Lung microvascular endothelial cell (primary cell): ENCODE data around the gene ISLR2. TPM values are rescaled to one million over a fixed set of nuclear protein-coding genes. Genes with fewer than 3 reads are reported as not detected.
"Not testable (repeated sequence)": the region's sequence is repeated elsewhere in the genome, so short reads cannot be mapped to it uniquely, and the experiment has no call there.

Source experiments
- DNase-seq, 2 donors: peaks; one replicate each; pipeline versions ENCODE4 v3.0.0 to v3.0.0-alpha.2; 2010; ENCODE audit warnings: low read depth in 2 of 2
- total RNA-seq: library from RNA; depleted of rRNA; stranded (reverse); fragments of >200 nt; gene quantifications from 2 replicates; pipeline ENCODE4 v1.2.1, GENCODE V29; 2014

Gene ISLR2, protein sequence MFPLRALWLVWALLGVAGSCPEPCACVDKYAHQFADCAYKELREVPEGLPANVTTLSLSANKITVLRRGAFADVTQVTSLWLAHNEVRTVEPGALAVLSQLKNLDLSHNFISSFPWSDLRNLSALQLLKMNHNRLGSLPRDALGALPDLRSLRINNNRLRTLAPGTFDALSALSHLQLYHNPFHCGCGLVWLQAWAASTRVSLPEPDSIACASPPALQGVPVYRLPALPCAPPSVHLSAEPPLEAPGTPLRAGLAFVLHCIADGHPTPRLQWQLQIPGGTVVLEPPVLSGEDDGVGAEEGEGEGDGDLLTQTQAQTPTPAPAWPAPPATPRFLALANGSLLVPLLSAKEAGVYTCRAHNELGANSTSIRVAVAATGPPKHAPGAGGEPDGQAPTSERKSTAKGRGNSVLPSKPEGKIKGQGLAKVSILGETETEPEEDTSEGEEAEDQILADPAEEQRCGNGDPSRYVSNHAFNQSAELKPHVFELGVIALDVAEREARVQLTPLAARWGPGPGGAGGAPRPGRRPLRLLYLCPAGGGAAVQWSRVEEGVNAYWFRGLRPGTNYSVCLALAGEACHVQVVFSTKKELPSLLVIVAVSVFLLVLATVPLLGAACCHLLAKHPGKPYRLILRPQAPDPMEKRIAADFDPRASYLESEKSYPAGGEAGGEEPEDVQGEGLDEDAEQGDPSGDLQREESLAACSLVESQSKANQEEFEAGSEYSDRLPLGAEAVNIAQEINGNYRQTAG
- under 0.01 and 0.20 TPM in 2 replicates for total RNA-seq

DNA sequence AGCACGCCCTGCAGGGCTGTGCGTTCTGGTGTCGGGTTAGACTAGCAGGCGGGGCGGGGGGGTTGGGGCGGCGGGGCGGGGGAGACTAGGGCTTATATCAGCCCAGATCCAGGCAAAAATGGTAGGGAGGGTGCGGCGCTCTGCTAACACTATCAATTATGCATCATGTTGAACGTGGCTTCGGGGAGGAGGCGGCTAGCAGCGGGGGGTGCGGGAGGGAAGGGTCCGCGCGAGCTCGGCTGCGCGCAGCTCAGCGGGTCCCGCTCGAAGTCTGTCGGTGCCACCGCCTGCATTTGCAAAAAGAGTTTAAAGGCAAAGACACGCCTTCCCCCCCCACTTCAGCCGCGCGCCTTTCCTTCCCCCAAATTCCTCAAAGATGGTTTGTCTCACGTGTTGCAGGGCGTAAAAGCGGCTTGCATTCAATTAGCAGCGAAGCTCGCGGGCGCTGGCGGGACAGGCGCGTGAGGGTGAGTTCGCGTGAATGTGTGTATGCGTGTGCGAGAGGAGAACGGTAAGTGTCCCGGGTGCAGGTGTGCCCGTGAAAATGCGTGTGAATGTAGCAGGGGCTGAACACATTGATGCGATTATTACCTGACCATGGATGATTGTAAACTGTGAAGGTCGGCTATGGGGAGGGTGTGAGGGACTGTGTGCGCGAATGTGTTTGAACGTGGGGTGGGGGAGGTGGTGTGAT, at the start of gene ISLR2:
TSS of gene ISLR2 (plus strand) at position 432 of the 694 bp plus-strand sequence. CDS start 2,169 bp downstream, outside the sequence.
- DNase-seq, result peak in 1 of 2 donors; percentile 47

GRCh38 chr15:74082450-74082849, 47.9 kb upstream of the ISLR2 start, which contains the start of gene GOLGA6A:
Gene GOLGA6A (minus strand): TSS chr15:74082550. CDS start chr15:74082509, 41 bp downstream.
- DNase-seq, result not testable (repeated sequence)

- not testable (repeated sequence) for DNase-seq
These were observed 35.8 kb upstream of the ISLR2 start for GRCh38 chr15:74094567-74094966.

DNA sequence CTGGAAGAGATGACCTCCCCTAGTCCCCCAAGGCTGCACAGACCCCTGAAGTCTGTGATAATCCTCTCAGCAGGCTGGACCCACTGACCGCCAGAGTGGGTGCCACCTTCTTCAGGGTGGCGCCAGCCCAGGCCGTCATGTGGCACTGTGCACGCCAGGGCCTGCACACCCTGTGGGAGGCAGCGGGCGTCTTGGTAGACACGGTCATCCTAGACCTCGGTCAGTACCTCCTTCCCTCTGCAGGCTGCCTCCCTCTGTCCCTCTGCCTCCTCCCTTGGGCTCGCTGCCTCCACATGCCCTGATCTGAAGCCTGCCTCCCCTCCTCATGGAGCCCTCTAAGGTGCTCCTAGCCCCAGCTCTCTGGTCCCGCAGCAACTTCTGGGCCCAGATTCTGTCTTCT, 34.8 kb upstream of the ISLR2 start:
- DNase-seq, result not testable (repeated sequence)

DNA sequence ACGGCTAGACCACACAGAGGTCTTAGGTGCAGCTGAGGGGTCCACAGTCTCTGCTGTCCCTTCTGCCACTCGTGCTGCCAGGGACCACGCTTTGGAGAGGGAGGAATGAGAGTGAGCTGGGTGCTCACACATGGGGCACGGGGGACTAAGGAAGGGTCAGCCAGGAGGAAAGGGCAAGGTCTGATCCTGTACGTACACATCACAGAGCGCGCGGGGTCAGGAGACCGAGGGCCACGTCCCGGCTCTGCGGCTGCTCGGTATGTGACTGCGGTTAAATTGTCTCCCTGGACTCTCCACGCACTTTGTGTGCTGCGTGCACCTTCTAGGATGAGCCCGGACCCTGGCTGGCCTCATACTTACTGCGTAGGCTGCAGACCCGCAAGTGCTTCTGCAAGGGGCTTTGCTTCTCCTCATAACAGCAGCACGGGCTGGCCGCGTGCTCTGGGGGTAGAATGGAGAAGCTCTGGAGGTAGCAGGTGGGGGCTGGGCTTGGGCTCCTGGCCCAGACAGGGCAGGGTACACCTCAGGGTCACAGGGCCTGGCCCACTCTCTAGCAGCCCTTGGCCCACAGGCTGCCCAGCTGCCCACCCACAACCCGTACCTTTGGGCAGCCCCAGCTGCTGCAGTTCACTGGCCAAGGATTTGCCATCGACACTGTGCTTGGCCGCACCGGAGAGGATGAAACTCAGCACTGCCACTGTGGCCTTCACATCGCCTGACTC, 33.5 kb upstream of the ISLR2 start:
- DNase-seq, result not testable (repeated sequence)

GRCh38 chr15:74099963-74100733, 30.2 kb upstream of the ISLR2 start:
- DNase-seq, result peak; percentile 86 to 88

DNA sequence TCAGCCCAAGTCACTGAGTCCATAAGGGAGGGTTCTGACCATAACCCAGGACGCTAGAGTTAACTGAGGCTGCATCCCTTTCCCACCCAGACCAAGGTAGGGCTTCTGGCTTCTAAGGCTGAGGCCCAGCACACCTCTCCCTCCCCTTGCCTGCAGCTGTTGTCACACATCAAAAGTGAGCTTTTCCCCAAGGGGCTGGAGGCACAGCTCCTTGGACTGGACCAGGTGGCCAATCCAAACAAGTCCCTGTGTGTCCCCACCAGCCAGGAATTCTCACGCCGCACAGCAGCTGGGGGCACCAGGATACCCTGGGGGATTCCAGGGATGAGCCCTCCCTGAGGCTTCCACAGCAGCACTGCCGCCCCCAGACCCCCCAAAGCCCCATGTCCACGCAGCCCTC, 22.3 kb upstream of the ISLR2 start:
- no peak for DNase-seq

DNA sequence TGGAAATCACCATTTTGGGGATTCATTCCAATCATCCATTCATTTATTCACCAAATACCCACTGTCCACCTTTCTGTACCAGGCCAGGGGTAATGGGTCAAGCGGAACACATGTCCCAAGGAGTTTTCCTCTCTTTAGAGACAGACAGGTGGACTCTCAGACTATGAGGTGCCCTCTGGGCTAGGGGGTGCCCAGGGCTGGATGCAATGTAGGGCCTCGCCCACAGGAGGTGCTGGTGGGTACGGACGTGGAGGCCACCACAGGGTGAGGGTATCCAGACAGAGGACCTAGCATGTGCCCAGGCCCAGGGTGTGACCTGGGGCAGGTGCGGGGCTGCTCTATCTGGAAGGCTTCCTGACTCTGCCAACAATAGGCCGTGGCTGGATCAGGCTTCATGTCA, 21.8 kb upstream of the ISLR2 start:
- not testable (repeated sequence) for DNase-seq

GRCh38 chr15:74109713-74110112, 20.7 kb upstream of the ISLR2 start:
- DNase-seq, result no peak

GRCh38 chr15:74120426-74120825, 10.0 kb upstream of the ISLR2 start:
- DNase-seq, result no peak

- no peak for DNase-seq
These were observed 9.3 kb upstream of the ISLR2 start for GRCh38 chr15:74121039-74121438.

DNA sequence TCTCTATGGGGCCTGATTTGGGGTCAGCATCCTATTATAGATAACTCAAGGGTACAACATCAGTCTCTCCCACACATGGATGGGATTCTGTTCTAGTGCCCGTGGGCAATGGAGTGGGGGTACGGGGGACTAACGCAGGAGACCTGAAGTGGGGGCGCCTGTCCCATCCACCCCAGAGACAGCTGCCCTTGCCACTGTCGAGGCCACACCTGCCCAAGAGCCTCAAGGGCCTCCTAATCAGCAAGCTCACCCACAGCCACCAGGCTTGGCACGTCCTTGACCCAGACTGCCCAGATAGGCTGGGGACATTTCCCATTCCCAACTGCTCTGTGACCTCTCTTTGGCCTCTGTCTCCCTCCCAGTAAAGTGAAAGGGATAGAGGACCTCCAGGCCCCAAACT, 8.5 kb upstream of the ISLR2 start:
- no peak for DNase-seq

DNA sequence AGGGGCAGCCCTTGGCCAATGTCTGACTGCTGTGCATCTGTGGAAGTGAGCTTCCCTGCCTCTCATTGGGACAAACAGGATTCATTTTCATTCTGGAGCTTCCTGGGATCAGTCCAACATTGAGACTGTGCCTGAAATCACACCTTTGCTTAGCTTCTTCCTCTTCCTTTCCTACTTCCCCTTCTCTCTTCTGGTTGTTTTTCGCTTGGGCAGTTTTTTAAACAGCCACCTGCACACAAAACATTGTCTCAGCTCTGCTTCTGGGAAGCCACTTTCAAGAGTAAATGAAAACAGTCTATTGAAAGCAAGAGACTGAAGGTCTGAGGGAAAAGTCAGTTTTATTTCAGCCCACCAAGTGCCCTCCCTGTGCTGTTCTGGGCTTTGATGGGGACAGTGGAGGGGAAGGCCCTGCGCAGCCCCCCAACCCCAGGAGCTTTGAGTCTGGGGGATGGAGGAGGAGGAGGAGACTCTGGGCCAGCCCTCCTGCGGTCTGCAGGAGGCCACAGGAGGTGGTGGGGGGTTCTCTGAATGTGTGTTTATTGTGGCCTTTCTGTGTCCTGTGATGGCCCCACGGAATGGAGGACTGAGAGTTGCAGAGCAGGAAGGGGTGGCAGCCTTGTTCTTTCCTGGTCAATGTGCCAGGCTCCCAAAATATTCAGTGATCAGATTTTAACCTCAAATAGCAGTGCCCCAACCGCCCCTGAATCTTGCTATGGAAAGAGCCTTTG, 7.8 kb upstream of the ISLR2 start:
- no peak for DNase-seq

- no peak for DNase-seq
These were observed 7.3 kb upstream of the ISLR2 start for GRCh38 chr15:74123131-74123429.

DNA sequence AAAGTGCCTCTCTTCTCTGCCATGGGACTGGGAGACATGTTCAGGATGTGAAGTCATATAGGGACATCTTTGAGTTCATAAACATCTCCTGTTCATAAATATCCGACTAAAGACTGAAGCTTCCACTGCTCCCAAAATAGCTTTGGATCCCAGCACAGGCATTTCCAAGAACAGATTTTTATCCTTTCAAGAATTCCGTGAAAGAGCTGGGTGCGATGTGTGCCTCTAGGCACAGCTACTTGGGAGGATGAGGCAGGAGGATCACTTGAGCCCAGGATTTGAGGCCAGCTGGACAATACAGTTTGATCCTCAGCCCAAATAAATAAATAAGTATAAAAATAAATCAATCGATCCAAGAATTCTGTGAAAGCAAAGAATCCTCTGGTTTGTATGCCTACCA, 6.7 kb upstream of the ISLR2 start:
- no peak for DNase-seq

DNA sequence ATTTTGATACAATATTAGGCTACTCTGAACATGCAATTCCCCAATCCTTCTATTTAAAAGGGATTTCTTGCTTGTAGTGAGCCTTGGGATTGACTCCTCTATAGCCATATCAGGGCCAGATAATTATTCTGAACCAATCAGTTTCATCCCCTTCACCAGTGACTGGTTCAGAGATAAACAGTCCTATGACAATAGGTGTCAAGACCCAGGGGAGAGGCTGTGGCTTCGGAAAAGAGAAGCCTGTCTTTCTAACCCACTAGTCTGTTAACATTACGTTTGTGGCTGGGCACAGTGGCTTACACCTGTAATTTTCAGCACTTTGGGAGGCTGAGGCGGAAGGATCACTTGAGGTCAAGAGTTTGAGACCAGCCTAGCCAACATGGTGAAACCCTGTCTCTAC, 6.2 kb upstream of the ISLR2 start:
- no peak for DNase-seq

GRCh38 chr15:74124759-74125158, 5.6 kb upstream of the ISLR2 start:
- DNase-seq, result peak in 1 of 2 donors; percentile 17

- peak; percentile 86 to 91 for DNase-seq
These were observed 3.0 kb upstream of the ISLR2 start for GRCh38 chr15:74127255-74127953.
